Vagina (tissue), 2 donors: ENCODE measurements around the gene ROR1.

Experiments
- CTCF ChIP-seq, 3 experiments: fragments of 450-650 bp in 2 of 3; fragments of 200-600 bp in 1 of 3; sonication (generic) in 1 of 3; IDR thresholded peaks; one replicate each; pipeline ENCODE4 v1.5.1; 2017 to 2019; ENCODE audit warnings: antibody characterized with exemption in 3 of 3, mild to moderate bottlenecking in 2 of 3, moderate library complexity in 2 of 3
- POLR2AphosphoS5 ChIP-seq, 2 donors: sonication (generic); formaldehyde crosslinking; IDR thresholded peaks; one replicate each; pipeline ENCODE4 v1.9.0; 2017; ENCODE audit warnings: antibody characterized with exemption in 2 of 2, mild to moderate bottlenecking in 2 of 2, low read depth in 1 of 2; ENCODE audit not compliant: insufficient read depth in 1 of 2

- no peak for TF ChIP-seq CTCF (IDR thresholded peaks at IDR 0.05)
- TF ChIP-seq POLR2AphosphoS5 (IDR thresholded peaks at IDR 0.05; ENCODE audit: insufficient read depth in 1 of 2, low read depth in 1 of 2), result no peak
Measured at GRCh38 chr1:63740432-63740831, 33.4 kb upstream of the ROR1 start.
